HG03097 (cell line): ENCODE measurements around the gene CACNA1B.
"Not testable (repeated sequence)": the region's sequence is repeated elsewhere in the genome, so short reads cannot be mapped to it uniquely, and the experiment has no call there.

Experiments
- ATAC-seq: cut with Tn5 transposase; IDR thresholded peaks from one replicate; pipeline ENCODE4 v1.9.1; 2021; ENCODE audit not compliant: unreplicated experiment, low FRiP score

Gene CACNA1B

DNA sequence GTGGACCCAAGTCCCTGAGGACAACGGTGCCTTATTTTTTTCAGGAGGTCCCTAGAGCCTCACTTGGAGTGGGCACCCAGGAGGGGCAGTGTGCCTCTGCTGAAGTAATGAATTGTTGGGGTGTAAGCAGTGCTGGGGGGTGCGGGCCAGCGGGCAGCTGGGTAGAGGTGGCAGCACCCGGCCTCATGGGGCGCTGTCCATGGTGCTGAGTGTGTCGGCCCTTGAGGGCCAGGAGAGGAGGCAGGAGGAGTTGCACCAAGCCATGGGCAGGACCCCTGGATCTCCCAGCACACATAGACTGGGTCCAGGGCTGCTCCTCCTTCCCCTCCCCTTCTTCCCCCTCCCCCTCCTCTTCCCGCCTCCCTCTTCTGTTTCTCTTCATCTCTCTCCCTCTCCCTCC is 7.0 kb downstream of the CACNA1B start:
- not testable (repeated sequence) for ATAC-seq

DNA sequence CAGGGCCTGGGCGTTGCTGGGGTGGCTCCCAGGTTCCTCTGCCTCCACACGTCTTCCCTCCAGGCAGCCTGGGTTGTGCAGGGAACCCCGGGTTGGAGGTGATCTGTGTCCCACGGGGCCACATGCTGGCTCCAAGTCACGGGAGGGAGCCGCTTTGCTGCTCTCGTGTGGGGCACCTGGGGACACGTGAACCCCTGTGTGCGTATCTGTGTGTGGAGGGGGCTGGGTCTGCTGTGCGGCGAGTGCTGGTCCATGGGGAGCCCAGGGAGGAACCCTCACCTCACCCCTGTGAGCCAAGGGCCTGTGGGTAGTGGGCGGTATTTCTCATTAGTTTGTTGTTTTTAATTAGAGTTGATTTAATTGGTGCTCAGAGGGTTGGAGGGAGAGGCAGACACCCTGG is 7.5 kb downstream of the CACNA1B start:
- not testable (repeated sequence) for ATAC-seq

DNA sequence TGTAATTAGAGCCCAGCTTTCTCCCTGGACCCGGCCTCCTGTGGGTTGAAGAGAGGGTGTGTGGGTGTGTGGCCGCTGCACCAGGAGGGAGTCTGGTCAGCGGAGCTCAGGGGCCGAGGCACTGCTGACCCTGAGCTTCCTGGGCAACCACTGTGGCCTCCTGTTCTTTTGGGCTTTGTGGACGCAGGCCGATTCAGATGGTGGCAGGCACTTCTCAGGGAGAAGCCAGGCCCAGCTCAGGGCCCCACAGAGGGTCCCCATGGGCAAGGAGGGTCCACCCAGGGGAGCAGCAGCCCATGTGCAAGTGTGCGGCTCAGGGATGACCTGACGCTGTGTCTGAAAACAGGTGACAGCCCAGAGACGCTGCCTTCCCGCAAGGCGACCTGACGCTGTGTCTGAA is 11.0 kb downstream of the CACNA1B start:
- not testable (repeated sequence) for ATAC-seq

DNA sequence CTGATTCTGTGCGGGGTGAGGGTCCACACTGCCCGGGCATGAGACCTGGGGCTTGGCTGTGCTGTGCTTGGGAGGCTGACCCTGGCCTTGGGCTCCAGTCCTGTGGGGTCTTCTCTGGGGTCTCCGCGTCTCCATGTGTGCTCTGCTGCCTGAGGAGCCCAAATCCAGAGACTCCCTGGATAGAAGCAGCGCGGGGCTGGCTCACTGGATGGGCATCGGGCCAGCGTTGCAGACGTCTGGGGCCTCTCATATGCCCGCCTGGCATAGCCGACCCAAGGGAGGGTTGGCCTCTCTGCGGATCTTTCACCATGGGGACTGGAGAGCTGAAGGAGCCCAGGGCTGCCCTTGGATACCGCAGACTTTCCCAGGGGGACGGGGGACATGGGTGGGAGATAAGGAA is 12.4 kb downstream of the CACNA1B start:
- not testable (repeated sequence) for ATAC-seq

DNA sequence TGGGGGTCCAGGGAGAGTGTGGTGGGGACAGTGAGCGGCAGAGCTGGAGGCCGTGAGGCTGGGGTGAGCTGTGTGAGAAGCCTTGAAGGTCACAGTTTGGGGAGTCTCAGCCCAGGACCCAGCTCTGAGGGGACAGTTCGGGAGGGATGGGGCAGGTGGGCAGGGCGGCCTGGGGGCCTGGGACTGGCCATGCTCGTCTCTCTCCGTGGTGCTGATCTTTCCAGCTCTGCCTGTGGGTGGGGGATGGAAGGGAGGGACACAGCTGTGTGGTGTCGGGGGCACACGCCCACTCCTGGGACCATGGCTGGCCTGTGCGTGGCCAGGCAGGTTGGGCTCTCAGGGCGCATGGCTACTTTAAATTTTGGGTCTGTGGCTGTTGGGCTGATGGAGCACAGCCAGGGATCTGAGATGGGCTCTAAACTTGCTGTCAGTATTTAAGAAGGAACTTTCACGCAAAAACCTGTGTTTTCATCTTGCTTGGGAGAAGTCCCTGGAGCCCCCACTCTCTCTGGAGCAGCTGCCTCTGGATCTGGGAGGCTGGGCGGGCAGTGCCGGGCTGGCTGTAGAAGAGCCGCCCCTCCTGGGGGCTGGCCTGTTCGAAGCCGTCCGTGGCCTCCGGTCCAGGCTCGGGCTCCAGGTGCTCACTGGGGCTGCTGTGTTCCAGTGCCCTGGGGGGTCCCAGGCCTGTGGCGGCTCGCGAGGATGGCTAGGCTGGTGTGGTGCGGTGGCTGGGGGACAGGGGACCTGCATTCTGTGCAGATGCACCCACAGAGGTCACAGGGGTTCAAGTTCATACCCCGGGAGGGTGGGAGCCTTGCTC is 13.4 kb downstream of the CACNA1B start:
- ATAC-seq = not testable (repeated sequence)

DNA sequence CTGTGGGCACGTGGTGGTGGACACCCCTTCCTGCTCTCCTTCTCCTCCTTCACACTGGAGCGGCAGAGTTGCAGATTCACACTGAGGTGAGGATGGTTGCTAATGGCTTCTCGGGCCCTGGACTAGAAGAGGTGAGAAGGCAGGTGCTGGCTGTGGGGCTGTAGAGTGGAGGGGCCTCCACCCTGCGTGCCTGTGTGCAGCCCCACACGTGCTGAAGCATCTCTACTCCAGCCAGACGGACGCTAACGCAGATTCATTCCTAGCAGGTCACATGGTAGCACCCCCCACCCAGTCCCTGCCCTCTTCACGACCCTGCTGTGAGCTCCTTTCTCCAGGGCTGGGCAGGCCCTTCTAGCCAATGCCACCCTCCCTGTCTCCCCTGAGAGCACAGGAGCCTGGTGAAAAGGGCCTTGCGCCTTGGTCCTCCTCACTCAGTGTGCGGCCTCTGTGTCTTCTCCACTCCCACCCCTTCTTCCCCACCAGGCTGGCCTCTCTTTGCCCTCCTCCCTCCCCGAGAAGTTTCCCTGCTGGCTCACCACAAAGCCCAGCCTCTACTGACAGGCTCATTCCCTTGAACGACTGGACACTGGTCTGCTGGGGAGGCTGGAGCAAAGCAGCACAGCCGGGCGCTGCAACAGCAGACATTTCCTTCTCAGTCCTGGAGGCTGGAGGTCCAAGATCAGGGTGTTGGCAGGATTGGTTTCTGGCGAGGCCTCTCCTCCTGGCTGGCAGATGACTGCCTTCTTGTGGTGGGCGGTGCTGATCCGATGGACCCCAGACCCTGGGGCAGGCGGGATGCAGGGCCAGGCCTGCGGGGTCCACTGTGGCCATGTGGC is 14.2 kb downstream of the CACNA1B start:
- no peak for ATAC-seq

DNA sequence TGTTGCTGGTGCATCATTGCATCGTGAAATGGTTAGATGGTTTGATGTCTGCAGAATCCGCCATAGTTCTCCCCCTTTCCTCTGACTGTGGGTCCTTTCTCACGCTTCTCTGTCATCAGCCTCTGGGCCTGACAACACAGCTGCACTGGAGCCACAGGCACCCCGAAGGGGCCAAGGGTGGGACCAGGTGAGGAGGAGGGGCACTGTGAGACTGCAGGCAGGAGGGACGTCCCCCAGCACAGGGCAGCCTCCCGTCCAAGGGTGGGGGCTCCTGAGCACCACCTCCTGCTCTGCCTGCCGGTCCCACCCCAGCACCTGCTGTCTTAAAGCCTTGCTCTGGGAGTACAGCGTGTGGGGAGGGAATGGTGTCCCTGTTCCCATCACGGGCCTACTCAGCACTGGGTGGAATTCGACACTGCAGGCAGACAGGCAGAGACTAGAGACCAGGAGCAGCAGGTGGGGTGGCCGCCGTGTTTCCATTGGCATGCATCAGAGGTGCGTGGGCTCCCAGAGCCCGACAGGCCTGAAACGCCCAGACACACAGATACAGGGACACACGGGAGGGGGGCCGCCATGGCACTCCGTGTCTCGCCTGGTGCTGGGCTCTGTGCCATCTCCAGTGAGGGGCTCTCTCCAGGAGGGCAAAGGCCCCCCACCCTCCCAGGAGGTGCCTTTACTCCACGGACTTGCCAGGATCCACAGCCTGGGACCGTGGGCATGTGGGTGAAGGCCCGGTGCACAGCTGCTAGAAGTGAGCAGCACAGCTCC is 15.0 kb downstream of the CACNA1B start:
- no peak for ATAC-seq

DNA sequence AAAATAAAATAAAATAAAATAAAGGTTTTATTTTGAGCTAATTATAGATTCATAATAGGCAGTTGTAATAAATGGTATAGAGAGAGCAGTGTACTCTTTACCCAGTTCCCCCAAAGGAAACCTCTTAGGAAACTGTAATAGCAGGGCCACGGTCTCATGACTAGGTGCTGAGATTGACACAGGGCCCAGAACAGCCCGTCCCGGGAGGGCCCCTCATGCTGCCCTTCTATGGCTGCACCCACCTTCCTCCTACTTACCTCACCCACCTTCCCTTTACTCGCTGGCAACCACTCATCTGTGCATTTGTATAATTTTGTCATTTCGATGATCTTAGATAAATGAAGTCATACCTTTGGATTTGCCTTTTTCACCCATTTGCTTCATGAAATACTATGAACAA is 16.1 kb downstream of the CACNA1B start:
- ATAC-seq = no peak

DNA sequence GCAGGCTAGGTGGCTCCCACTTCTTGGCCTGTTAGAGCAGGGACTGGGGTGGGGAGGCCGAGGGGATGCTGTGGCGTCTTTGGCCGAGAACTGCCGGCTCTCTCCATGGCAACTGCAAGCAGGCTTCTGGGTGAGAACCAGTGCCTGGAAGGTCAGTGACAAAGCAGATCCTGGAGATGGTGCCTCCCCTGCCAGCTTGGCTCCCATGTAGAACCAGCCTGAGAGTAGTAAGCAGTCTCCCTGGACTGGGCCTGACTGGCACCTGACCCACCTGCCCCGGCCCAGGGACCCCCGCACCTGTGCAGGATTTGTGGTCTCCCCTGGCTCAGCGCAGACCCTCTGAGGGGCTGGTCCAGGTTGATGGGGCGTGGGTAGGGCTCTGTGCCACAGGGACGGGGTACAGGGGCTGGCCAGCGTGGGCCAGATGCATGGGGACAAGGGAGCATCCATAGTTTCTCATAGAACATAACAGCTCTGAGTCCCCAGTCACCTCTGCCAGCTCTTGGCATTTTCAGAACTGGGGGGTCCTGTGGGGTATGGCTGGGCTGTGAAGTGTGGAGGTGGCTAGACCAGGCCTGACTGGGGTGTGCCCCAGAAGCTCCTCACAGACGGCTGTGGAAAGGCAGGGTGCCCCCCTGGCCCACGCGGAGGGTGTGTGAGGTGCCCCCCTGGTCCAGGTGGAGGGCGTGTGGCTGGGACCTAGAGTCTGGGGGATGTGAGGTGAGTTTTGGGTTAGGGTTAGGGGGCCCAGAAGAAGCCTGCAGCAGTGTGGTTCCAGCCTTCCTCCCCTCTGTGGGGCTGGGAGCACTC is 22.2 kb downstream of the CACNA1B start:
- ATAC-seq = no peak

DNA sequence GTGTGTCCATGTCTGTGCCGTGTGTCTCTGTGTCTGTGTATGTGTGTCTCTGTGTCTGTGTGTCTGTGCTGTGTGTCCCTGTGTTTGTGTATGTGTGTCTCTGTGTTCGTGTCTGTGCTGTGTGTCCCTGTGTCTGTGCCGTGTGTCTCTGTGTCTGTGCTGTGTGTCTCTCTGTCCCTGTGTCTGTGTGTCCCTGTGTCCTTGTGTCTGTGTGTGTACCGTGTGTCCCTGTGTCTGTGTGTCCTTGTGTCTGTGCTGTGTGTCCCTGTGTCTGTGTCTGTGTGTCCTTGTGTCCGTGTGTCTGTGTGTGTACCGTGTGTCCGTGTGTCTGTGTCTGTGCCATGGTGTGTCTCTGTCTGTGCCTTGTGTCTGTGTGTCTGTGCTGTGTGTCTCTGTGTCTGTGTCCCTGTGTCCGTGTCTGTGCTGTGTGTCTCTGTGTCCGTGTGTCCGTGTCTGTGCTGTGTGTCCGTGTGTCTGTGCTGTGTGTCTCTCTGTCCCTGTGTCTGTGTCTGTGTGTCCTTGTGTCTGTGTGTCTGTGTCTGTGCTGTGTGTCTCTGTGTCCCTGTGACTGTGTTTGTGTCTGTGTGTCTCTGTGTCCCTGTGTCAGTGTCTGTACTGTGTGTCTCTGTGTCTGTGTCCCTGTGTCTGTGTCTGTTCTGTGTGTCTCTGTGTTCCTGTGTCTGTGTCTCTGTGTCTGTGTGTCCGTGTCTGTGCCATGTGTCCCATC is 23.2 kb downstream of the CACNA1B start:
- ATAC-seq = no peak

DNA sequence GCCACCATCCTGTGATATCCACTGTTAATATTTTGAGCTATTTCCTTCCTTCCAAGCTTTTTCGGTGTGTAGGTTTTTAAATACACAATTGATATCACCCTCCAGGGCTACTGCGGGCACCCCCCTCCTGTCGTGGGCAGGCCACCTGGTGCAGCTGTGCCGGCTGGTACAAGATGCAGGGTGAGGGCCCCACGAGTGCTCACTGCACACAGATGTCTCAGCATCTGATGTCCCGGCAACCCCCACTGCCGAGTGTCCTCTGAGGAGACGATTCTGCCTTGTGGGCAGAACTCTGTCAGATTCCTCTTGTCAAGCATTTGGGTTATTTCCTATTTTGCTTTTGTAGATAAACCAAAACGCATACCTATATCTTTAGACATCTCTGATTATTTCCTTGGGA is 25.1 kb downstream of the CACNA1B start:
- no peak for ATAC-seq

DNA sequence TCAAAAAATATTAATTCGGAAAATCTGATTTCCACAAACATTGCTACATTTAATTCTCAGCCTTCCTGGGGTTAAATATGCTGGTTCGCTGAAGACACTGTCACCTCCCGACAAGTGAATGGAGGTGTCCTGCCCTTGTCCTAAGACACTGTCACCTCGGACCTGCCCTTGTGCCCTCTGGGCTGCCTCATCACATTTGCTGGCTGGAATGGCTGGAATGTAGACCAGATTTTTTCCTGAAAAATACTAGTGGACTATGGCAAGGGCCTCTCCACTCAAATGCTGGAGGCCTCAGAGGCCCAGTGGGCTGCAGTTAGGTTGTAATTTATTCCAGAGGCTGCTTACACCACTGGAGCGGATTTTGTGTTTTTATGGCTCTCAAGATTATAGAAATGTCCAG is 28.2 kb downstream of the CACNA1B start:
- no peak for ATAC-seq

DNA sequence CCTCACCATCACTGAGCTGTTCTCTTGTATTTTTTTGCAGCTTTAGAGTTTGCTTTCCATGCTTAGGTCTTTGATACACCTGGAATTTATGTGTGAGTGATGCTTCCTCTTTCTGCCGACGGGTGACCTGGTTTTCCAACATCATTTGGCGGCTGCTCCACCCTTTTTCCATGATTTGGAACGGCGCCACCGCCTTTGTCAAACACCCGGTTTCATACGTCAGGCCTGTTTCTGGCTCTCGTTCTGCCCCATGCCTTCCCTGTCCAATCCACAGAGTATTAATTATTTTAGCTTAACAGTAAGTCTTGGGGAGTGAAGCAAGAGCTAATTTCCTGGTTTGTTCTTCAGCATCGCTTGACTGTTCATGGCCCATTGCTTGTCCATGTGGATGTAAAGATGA is 30.2 kb downstream of the CACNA1B start:
- no peak for ATAC-seq

DNA sequence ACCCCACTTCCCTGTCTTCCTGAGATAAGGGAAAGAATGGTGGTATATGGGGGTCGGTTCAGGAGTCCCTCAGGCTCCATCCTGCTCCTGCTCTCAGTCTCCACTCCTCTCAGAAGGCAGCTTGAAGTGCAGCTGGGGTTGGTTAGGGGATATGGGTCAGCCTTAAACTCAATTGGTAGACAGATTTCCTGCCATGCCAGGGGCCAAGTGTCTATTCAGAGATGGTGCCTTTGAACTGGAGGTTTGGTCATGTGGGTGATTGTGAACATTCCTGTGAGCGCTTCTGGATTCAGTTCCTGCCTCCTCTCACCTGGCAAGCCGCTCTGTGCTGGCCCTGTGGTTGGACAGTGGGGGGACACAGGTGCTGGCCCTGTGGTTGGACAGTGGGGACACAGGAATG is 35.1 kb downstream of the CACNA1B start:
- no peak for ATAC-seq

DNA sequence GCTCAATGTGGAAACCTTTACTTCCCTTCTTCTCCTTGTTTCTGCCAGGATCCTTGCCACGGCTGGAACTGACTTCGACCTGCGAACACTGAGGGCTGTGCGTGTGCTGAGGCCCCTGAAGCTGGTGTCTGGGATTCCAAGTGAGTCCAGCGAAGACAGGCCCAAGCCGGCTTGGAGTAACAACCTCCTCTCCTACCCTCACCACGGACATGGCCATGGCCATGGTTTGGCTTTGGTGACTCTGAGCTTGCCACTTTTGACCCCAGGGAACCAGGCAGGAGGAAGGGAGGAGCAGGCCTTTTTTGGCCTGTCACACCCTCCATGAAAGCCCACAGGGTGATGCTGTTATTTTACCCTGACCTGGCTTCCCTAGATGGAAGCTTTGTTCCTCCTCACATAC is 35.5 kb downstream of the CACNA1B start:
- ATAC-seq = no peak

DNA sequence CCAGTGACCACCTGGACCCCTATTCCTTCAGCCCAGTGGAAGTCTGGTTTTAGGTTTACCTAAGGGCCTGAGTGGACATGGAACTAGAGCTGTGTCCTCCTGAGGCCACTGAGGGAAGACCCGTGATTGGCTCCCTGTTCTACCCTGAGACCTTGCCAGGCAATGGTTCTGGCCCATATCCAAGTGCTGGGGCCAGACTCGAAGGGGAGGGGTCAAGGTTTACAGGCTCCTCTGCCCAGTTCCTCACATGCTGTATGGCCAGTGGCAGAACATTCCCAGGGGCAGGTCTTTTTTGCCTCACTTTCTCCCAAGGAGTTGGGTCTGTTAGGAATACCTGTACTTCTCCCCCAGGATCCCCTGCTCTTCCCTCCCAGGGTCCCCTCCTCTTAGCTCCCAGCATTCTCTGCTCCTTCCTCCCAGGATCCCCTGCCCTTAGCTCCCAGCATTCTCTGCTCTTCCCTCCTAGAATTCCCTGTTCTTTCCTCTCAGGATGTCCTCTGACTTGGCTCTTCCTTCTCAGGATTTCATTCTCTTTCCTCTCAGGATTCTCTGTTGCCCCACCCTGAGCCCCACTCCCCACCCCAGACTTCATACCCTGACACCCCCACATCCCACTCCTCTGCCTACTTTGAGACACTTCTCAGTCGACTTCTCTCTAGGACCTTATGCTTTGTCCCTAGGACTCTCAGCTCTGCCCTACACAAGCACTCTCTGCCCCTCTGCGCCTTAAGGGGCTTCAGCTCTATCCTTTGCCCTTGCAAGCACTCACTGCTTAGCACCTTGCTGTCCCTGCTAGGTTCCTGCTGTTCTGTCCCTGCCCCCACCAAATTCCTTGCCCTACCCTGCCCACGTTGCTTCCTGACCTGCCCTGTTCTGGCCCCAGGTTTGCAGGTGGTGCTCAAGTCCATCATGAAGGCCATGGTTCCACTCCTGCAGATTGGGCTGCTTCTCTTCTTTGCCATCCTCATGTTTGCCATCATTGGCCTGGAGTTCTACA is 36.5 kb downstream of the CACNA1B start:
- no peak for ATAC-seq

DNA sequence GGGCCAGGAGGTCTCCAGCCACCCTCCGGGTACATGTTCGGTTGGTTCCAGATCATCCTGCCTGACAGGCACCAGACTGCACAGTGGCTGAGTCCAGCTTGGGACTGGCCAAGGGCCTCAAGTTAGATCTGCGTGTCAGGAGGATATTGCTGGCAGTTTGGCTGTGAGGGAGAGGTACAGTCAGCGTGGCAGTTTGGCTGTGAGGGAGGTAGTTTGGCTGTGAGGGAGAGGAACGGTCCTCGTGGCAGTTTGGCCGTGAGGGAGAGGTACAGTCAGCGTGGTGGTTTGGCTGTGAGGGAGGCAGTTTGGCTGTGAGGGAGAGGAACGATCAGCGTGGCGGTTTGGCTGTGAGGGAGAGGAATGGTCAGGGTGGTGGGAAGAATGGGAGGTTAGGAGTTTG is 39.0 kb downstream of the CACNA1B start:
- ATAC-seq = no peak

DNA sequence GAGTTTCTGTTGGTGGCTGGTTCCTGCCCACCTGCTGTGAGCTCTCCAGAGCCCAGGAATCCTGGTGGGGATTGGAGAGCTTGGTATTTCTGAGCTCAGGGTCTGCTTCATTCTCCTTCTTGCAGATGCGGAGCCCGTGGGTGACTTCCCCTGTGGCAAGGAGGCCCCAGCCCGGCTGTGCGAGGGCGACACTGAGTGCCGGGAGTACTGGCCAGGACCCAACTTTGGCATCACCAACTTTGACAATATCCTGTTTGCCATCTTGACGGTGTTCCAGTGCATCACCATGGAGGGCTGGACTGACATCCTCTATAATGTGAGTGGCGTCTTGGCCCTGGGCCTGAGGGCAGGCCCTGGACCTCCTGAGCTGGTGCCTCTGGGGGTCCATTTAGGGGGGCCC is 39.5 kb downstream of the CACNA1B start:
- ATAC-seq = no peak
